ENCODE data around the gene GCLC.

- TF ChIP-seq CTCF (IDR thresholded peaks at IDR 0.05; ENCODE audit: low read depth, low read length) (no peak), EZH2phosphoT487 (IDR thresholded peaks at IDR 0.05; ENCODE audit: low read depth) (no peak)
Measured at GRCh38 chr6:53546281-53546680, 1.4 kb upstream of the GCLC start.
